Astrocyte (in vitro differentiated cells and primary cell): ENCODE data around the gene CXCL8. TPM values are rescaled to one million over a fixed set of nuclear protein-coding genes. Genes with fewer than 3 reads are reported as not detected.

Experiments
- DNase-seq: peaks from one replicate; pipeline ENCODE4 v3.0.0-alpha.2; 2010; ENCODE audit warnings: low read depth
- FAIRE-seq: peaks from 2 replicates; lab custom pipeline; 2011; peaks lifted over from hg19 to GRCh38; lab: Jason Lieb, UNC
- H2AFZ ChIP-seq: 2 replicates; pipeline ENCODE4 v1.6.0; 2012; ENCODE audit warnings: low read depth, low read length, inconsistent platforms
- H3K27ac ChIP-seq: 2 replicates; pipeline ENCODE4 v1.5.1; 2011; ENCODE audit warnings: low read depth, low read length, inconsistent platforms
- H3K27me3 ChIP-seq: 2 replicates; pipeline ENCODE4 v1.6.0; 2011; ENCODE audit warnings: low read length, inconsistent platforms; ENCODE audit not compliant: insufficient read depth
- H3K36me3 ChIP-seq: 2 replicates; pipeline ENCODE4 v1.5.1; 2011; ENCODE audit warnings: low read length, inconsistent platforms; ENCODE audit not compliant: insufficient read depth
- H3K4me1 ChIP-seq: 2 replicates; pipeline ENCODE4 v1.5.1; 2011; ENCODE audit warnings: low read length, inconsistent platforms; ENCODE audit not compliant: insufficient read depth
- H3K4me2 ChIP-seq: 2 replicates; pipeline ENCODE4 v1.6.0; 2012; ENCODE audit warnings: low read length, inconsistent platforms
- H3K4me3 ChIP-seq: 2 replicates; pipeline ENCODE4 v1.5.1; 2011; ENCODE audit warnings: low read depth, mild to moderate bottlenecking, low read length, inconsistent platforms; ENCODE audit not compliant: insufficient read depth
- H3K79me2 ChIP-seq: 2 replicates; pipeline ENCODE4 v1.6.0; 2012; ENCODE audit warnings: mild to moderate bottlenecking, low read length, inconsistent platforms; ENCODE audit not compliant: insufficient read depth
- H3K9ac ChIP-seq: 2 replicates; pipeline ENCODE4 v1.6.0; 2012; ENCODE audit warnings: mild to moderate bottlenecking, low read length, inconsistent platforms
- H3K9me3 ChIP-seq: 2 replicates; pipeline ENCODE4 v1.5.1; 2012; ENCODE audit warnings: low read depth, mild to moderate bottlenecking, low read length, inconsistent platforms; ENCODE audit not compliant: insufficient read depth
- H4K20me1 ChIP-seq: 2 replicates; pipeline ENCODE4 v1.6.0; 2012; ENCODE audit warnings: low read length, inconsistent platforms; ENCODE audit not compliant: insufficient read depth
- H3K27ac Mint-ChIP-seq: one replicate; pipeline ENCODE4 v1.8.0; 2021; ENCODE audit warnings: mild to moderate bottlenecking, mixed read lengths; ENCODE audit not compliant: unreplicated experiment
- H3K27me3 Mint-ChIP-seq: one replicate; pipeline ENCODE4 v1.8.0; 2021; ENCODE audit warnings: low read depth, mixed read lengths; ENCODE audit not compliant: unreplicated experiment
- H3K36me3 Mint-ChIP-seq: one replicate; pipeline ENCODE4 v1.8.0; 2021; ENCODE audit warnings: low read depth, mixed read lengths; ENCODE audit not compliant: unreplicated experiment
- H3K4me1 Mint-ChIP-seq: one replicate; pipeline ENCODE4 v1.8.0; 2021; ENCODE audit warnings: low read depth, mixed read lengths; ENCODE audit not compliant: unreplicated experiment
- H3K4me3 Mint-ChIP-seq: one replicate; pipeline ENCODE4 v1.8.0; 2021; ENCODE audit warnings: mild to moderate bottlenecking, moderate library complexity, mixed read lengths; ENCODE audit not compliant: unreplicated experiment
- H3K9me3 Mint-ChIP-seq: one replicate; pipeline ENCODE4 v1.8.0; 2021; ENCODE audit warnings: mild to moderate bottlenecking, mixed read lengths; ENCODE audit not compliant: unreplicated experiment
- CTCF ChIP-seq: IDR thresholded peaks from 2 replicates; pipeline ENCODE4 v1.5.1; 2011; ENCODE audit warnings: low read depth, mild to moderate bottlenecking, inconsistent platforms, low read length, moderate library complexity; ENCODE audit not compliant: insufficient read depth
- EZH2 ChIP-seq: IDR thresholded peaks from 2 replicates; pipeline ENCODE4 v1.6.1; 2012; ENCODE audit warnings: mild to moderate bottlenecking, low read length, inconsistent platforms; ENCODE audit not compliant: insufficient read depth
- total RNA-seq: library from RNA; stranded (reverse); gene quantifications from 2 replicates; pipeline ENCODE4 v1.2.1, GENCODE V29; 2021

Gene CXCL8
- total RNA-seq, 1 donor from 2014 or later: 1.5 TPM

- Mint-ChIP-seq H3K27ac (no peak overlapping the region), H3K9me3 (no peaks in the 10 kb centered on the region), H3K4me1 (peaks cover 16% of the 10 kb centered on the region), H3K27me3 (no peaks in the 10 kb centered on the region), H3K36me3 (no peaks in the 10 kb centered on the region), H3K4me3 (no peak overlapping the region)
- DNase-seq: peak; percentile 57
- H3K4me3 ChIP-seq: no peak overlapping the region
- H3K4me1 ChIP-seq: no peaks in the 10 kb centered on the region
- no peaks in the 10 kb centered on the region for H3K36me3 ChIP-seq
- H3K9ac ChIP-seq: no peak overlapping the region
- no peak overlapping the region for H2AFZ ChIP-seq
- no peak overlapping the region for H3K4me2 ChIP-seq
- FAIRE-seq: no peak
- no peak overlapping the region for H3K27ac ChIP-seq
- TF ChIP-seq CTCF (no peak), EZH2 (no peak)
- no peaks in the 10 kb centered on the region for H3K79me2 ChIP-seq
- no peaks in the 10 kb centered on the region for H3K27me3 ChIP-seq
- H4K20me1 ChIP-seq: no peaks in the 10 kb centered on the region
- no peaks in the 10 kb centered on the region for H3K9me3 ChIP-seq
Observed at GRCh38 chr4:73735231-73735630, 5.1 kb upstream of the CXCL8 start.

DNA sequence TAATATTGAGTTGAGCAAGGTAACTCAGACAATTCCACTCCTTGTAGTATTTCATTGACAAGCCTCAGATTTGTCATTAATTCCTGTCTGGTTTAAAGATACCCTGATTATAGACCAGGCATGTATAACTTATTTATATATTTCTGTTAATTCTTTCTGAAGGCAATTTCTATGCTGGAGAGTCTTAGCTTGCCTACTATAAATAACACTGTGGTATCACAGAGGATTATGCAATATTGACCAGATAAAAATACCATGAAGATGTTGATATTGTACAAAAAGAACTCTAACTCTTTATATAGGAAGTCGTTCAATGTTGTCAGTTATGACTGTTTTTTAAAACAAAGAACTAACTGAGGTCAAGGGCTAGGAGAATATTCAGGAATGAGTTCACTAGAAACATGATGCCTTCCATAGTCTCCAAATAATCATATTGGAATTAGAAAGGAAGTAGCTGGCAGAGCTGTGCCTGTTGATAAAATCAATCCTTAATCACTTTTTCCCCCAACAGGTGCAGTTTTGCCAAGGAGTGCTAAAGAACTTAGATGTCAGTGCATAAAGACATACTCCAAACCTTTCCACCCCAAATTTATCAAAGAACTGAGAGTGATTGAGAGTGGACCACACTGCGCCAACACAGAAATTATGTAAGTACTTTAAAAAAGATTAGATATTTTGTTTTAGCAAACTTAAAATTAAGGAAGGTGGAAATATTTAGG, 821 bp downstream of the CXCL8 start:
- Mint-ChIP-seq H3K9me3 (peaks cover 1% of the 10 kb centered on the region), H3K27ac (no peak overlapping the region), H3K4me3 (no peak overlapping the region), H3K4me1 (no peaks in the 10 kb centered on the region), H3K27me3 (no peaks in the 10 kb centered on the region), H3K36me3 (no peaks in the 10 kb centered on the region)
- DNase-seq: no peak
- Histone ChIP-seq H3K9ac (no peak overlapping the region), H3K4me3 (no peak overlapping the region), H3K9me3 (no peaks in the 10 kb centered on the region), H3K27me3 (no peaks in the 10 kb centered on the region), H3K4me1 (no peaks in the 10 kb centered on the region), H4K20me1 (no peaks in the 10 kb centered on the region), H3K4me2 (peak overlapping the region; percentile 6), H3K27ac (no peak overlapping the region), H3K79me2 (no peaks in the 10 kb centered on the region), H3K36me3 (peaks cover 2% of the 10 kb centered on the region), H2AFZ (no peak overlapping the region)
- FAIRE-seq: no peak
- TF ChIP-seq EZH2 (no peak), CTCF (no peak)

- Histone ChIP-seq H3K9ac (no peak overlapping the region), H4K20me1 (no peaks in the 10 kb centered on the region), H3K4me2 (no peak overlapping the region), H3K36me3 (peaks cover 2% of the 10 kb centered on the region), H3K9me3 (no peaks in the 10 kb centered on the region), H3K4me1 (no peaks in the 10 kb centered on the region), H3K27ac (no peak overlapping the region), H3K27me3 (no peaks in the 10 kb centered on the region), H3K79me2 (no peaks in the 10 kb centered on the region), H2AFZ (no peak overlapping the region), H3K4me3 (no peak overlapping the region)
- TF ChIP-seq EZH2 (no peak), CTCF (no peak)
- Mint-ChIP-seq H3K9me3 (peaks cover 1% of the 10 kb centered on the region), H3K36me3 (no peaks in the 10 kb centered on the region), H3K27me3 (no peaks in the 10 kb centered on the region), H3K4me3 (no peak overlapping the region), H3K27ac (no peak overlapping the region), H3K4me1 (no peaks in the 10 kb centered on the region)
- DNase-seq (no peak), FAIRE-seq (no peak)
Observed at GRCh38 chr4:73741750-73742489, 1.6 kb downstream of the CXCL8 start.
